Panc1 (cell line): Measurements from ENCODE around the gene AGA.

Experiments
- CTCF ChIP-seq: fragments of 450-650 bp; IDR thresholded peaks from 2 replicates; pipeline ENCODE4 v1.5.1; 2017; ENCODE audit warnings: mild to moderate bottlenecking
- REST ChIP-seq, 2 experiments: IDR thresholded peaks; 2 replicates each; pipeline ENCODE4 v1.6.1; 2011 to 2012; ENCODE audit warnings: low read depth in 2 of 2, control low read depth in 1 of 2, low read length in 1 of 2, mild to moderate bottlenecking in 1 of 2, moderate library complexity in 1 of 2; ENCODE audit not compliant: insufficient read depth in 1 of 2

GRCh38 chr4:177464026-177464425, 21.8 kb upstream of the AGA start:
- TF ChIP-seq CTCF (no peak), REST (IDR thresholded peaks at IDR 0.05; ENCODE audit: insufficient read depth in 1 of 2, low read depth in 2 of 2, low read length in 1 of 2) (no peak)
